PFSK-1 (cell line): ENCODE results near the gene POU2F1.

ENCODE experiments used
- FOXP2 ChIP-seq: optimal IDR thresholded peaks from 2 replicates; pipeline ENCODE3; 2011; ENCODE audit warnings: borderline replicate concordance, control low read depth, inconsistent platforms; ENCODE audit not compliant: insufficient read depth; ENCODE audit errors: extremely low read length, extremely low read depth
- POLR2AphosphoS5 ChIP-seq: IDR thresholded peaks from 2 replicates; pipeline ENCODE4 v1.6.1; 2012; ENCODE audit warnings: low read depth, mild to moderate bottlenecking, control low read depth, low read length, moderate library complexity
- SIN3A ChIP-seq: IDR thresholded peaks from 2 replicates; pipeline ENCODE4 v1.6.1; 2012; ENCODE audit warnings: mild to moderate bottlenecking, low read length, moderate library complexity, borderline replicate concordance; ENCODE audit not compliant: insufficient read depth
- TAF1 ChIP-seq: IDR thresholded peaks from 2 replicates; pipeline ENCODE4 v1.6.1; 2012; ENCODE audit warnings: low read length, control low read depth, borderline replicate concordance; ENCODE audit not compliant: insufficient read depth
- TF ChIP-seq, protein P1 (sequence below), 2 experiments: IDR thresholded peaks; 2 replicates each; pipeline versions ENCODE4 v1.6.1 to v1.8.0; 2011 to 2012; ENCODE audit warnings: low read depth in 2 of 2, low read length in 2 of 2, control low read depth in 1 of 2, inconsistent platforms in 1 of 2, mild to moderate bottlenecking in 1 of 2, moderate library complexity in 1 of 2; ENCODE audit not compliant: insufficient read depth in 1 of 2

The POU2F1 gene

DNA sequence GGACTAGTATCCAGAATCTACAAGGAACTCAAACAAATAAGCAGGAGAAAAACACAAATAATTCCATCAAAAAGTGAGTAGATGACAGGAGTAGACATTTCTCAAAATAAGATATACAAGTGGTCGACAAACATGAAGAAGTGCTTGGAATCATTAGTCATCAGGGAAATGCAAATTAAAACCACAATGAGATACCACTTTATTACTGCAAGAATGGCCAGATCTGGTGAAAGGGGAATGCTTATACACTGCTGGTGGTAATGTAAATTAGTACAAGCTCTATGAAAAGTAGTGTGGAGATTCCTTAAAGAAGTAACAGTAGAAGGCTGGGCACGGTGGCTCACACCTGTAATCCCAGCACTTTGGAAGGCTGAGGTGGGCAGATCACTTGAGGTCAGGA is 73.8 kb downstream of the POU2F1 start:
- TF ChIP-seq TAF1 (no peak), SIN3A (no peak), POLR2AphosphoS5 (no peak), FOXP2 (no peak)
- TF ChIP-seq, protein P1, sequence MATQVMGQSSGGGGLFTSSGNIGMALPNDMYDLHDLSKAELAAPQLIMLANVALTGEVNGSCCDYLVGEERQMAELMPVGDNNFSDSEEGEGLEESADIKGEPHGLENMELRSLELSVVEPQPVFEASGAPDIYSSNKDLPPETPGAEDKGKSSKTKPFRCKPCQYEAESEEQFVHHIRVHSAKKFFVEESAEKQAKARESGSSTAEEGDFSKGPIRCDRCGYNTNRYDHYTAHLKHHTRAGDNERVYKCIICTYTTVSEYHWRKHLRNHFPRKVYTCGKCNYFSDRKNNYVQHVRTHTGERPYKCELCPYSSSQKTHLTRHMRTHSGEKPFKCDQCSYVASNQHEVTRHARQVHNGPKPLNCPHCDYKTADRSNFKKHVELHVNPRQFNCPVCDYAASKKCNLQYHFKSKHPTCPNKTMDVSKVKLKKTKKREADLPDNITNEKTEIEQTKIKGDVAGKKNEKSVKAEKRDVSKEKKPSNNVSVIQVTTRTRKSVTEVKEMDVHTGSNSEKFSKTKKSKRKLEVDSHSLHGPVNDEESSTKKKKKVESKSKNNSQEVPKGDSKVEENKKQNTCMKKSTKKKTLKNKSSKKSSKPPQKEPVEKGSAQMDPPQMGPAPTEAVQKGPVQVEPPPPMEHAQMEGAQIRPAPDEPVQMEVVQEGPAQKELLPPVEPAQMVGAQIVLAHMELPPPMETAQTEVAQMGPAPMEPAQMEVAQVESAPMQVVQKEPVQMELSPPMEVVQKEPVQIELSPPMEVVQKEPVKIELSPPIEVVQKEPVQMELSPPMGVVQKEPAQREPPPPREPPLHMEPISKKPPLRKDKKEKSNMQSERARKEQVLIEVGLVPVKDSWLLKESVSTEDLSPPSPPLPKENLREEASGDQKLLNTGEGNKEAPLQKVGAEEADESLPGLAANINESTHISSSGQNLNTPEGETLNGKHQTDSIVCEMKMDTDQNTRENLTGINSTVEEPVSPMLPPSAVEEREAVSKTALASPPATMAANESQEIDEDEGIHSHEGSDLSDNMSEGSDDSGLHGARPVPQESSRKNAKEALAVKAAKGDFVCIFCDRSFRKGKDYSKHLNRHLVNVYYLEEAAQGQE (IDR thresholded peaks at IDR 0.05; ENCODE audit: insufficient read depth in 1 of 2, low read depth in 2 of 2, low read length in 2 of 2): no peak

DNA sequence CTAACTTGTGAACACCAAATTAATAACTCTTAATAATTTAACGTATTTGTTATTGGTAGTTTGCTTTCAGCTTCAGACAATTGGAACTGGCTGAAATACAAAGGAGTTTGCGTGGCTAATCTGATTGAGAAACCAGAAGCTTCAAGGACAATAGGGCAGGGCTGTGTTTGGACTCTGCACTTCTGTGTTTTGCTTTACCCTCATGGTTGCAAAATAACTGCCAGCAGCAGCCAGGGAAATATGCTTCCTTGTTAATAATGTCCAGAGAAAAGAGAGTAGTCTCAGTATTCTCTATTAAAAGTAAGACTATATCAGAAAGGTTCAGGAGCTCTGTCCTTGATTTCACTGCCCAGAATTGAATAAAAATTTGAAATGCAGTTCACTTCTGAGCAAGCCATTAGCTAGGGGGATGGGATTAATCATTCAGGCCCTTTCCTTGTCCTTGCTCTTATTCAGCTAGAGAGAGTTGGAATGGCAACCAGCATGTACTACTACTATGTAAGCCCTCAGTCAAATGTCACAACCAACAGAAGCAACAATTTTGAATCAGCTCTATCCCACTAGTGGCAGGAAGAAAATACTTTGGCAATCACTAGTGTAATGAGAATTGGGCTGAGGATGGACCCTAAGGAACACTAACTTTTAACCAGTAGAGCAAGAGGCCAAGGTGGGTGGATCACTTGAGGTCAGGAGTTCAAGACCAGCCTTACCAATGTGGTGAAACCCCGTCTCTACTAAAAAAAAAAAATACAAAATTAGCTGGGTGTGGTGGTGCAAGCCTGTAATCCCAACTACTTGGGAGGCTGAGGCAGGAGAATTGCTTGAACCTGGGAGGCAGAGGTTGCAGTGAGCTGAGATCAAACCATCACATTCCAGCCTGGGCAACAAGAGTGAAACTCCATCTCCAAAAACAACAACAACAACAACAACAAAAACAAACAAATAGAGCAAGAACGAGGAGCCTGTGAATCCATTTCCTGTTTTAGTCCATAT is 76.8 kb downstream of the POU2F1 start:
- TF ChIP-seq FOXP2 (no peak), TAF1 (no peak), SIN3A (no peak)
- TF ChIP-seq, protein P1 (IDR thresholded peaks at IDR 0.05; ENCODE audit: insufficient read depth in 1 of 2, low read depth in 2 of 2, low read length in 2 of 2): no peak

DNA sequence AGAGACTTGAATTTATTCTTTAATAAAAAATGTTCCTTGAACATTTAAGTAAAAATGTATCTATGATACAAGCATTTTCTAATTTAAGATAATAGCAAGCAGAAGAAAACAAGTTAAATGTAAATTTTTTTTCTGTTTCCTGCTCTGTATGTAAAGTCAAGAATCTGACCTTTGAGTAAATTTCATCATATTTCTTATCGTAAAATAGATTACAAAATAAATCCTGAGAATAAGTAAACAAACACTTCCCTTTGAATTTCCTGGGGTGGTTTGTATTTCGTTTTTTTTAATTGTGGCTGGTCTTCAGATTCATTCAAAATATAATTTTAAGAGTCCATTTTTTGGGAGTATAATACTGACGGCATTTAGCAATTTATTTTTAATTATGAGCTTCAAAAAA is 77.6 kb downstream of the POU2F1 start:
- TF ChIP-seq FOXP2 (no peak), POLR2AphosphoS5 (no peak), SIN3A (no peak), TAF1 (no peak)
- TF ChIP-seq, protein P1 (IDR thresholded peaks at IDR 0.05; ENCODE audit: insufficient read depth in 1 of 2, low read depth in 2 of 2, low read length in 2 of 2): no peak

DNA sequence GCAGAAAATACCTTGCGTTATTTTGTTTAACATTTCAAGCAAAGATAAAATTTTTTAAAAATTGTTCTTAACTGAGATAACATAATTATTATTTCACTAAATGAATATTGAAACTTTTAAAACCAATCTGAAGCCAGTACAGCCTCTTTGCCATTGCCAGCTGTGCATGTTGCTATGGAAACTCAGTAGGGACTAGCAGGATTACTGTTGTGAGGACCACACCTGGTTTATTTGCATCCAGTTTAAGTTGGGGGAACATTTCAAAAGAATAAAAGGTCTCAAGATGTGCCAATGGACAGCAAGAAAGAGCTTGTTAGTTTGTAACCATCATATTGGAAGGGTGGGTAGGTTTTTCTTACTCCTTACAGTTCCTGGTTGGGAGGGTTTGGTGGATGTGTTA is 80.7 kb downstream of the POU2F1 start:
- TF ChIP-seq, protein P1 (IDR thresholded peaks at IDR 0.05; ENCODE audit: insufficient read depth in 1 of 2, low read depth in 2 of 2, low read length in 2 of 2): no peak
- TF ChIP-seq SIN3A (no peak), FOXP2 (no peak), POLR2AphosphoS5 (no peak)
